ENCODE measurements around the gene MAPK8IP3.
"Not testable (repeated sequence)": the region's sequence is repeated elsewhere in the genome, so short reads cannot be mapped to it uniquely, and the experiment has no call there.

MAPK8IP3 gene

GRCh38 chr16:1729026-1729425 is 23.0 kb downstream of the MAPK8IP3 start:
- Histone ChIP-seq H3K4me1 (no peaks in the 10 kb centered on the region), H3K27me3 (no peaks in the 10 kb centered on the region), H3K4me3 (ENCODE audit: low read depth, low read length) (no peak overlapping the region), H3K36me3 (peaks cover 41% of the 10 kb centered on the region), H3K9me3 (no peaks in the 10 kb centered on the region)
- DNase-seq: no peak
- TF ChIP-seq, protein P1, sequence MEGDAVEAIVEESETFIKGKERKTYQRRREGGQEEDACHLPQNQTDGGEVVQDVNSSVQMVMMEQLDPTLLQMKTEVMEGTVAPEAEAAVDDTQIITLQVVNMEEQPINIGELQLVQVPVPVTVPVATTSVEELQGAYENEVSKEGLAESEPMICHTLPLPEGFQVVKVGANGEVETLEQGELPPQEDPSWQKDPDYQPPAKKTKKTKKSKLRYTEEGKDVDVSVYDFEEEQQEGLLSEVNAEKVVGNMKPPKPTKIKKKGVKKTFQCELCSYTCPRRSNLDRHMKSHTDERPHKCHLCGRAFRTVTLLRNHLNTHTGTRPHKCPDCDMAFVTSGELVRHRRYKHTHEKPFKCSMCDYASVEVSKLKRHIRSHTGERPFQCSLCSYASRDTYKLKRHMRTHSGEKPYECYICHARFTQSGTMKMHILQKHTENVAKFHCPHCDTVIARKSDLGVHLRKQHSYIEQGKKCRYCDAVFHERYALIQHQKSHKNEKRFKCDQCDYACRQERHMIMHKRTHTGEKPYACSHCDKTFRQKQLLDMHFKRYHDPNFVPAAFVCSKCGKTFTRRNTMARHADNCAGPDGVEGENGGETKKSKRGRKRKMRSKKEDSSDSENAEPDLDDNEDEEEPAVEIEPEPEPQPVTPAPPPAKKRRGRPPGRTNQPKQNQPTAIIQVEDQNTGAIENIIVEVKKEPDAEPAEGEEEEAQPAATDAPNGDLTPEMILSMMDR (IDR thresholded peaks at IDR 0.05; ENCODE audit: low read depth, low read length): no peak

- Histone ChIP-seq H3K27me3 (no peaks in the 10 kb centered on the region), H3K36me3 (peaks cover 43% of the 10 kb centered on the region), H3K9me3 (no peaks in the 10 kb centered on the region), H3K4me3 (ENCODE audit: low read depth, low read length) (no peak overlapping the region), H3K4me1 (no peaks in the 10 kb centered on the region)
- TF ChIP-seq, protein P1 (IDR thresholded peaks at IDR 0.05; ENCODE audit: low read depth, low read length): no peak
- no peak for DNase-seq
These were observed 23.4 kb downstream of the MAPK8IP3 start for GRCh38 chr16:1729445-1729844.

- H3K36me3 ChIP-seq: peaks cover 40% of the 10 kb centered on the region
- DNase-seq: no peak
- H3K4me3 ChIP-seq (ENCODE audit: low read depth, low read length): no peak overlapping the region
- peaks cover 4% of the 10 kb centered on the region; the same call in 1 of the 2 replicates for H3K9me3 ChIP-seq
- H3K4me1 ChIP-seq: no peaks in the 10 kb centered on the region
- H3K27me3 ChIP-seq: no peaks in the 10 kb centered on the region
- TF ChIP-seq, protein P1 (IDR thresholded peaks at IDR 0.05; ENCODE audit: low read depth, low read length): no peak
These were observed 25.1 kb downstream of the MAPK8IP3 start for GRCh38 chr16:1731073-1731472.

DNA sequence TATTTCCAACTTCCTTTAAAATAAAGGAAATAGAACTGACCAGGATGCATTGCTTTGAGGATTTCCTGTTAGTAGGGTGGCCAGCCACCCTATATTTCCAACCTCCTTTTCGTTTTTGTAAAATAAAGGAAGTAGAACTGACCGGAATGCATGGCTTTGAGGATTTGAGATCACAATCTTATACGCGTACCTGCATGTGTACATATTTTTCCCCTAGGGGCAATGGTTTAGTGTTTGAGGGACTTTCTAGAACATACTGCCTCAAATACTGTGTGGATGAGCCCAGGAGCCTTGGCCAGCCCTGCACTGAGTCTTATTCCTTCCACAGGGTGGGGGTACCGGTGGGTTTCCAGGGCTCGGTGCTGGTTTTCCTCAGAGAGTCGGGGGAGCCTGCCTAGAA is 25.6 kb downstream of the MAPK8IP3 start:
- Histone ChIP-seq H3K9me3 (peaks cover 4% of the 10 kb centered on the region; the same call in 1 of the 2 replicates), H3K4me1 (no peaks in the 10 kb centered on the region), H3K4me3 (ENCODE audit: low read depth, low read length) (no peak overlapping the region), H3K27me3 (no peaks in the 10 kb centered on the region), H3K36me3 (peaks cover 37% of the 10 kb centered on the region)
- no peak for DNase-seq
- TF ChIP-seq, protein P1 (IDR thresholded peaks at IDR 0.05; ENCODE audit: low read depth, low read length): no peak

- Histone ChIP-seq H3K27me3 (no peaks in the 10 kb centered on the region), H3K9me3 (peaks cover 4% of the 10 kb centered on the region; the same call in 1 of the 2 replicates), H3K4me1 (no peaks in the 10 kb centered on the region), H3K36me3 (peaks cover 37% of the 10 kb centered on the region), H3K4me3 (ENCODE audit: low read depth, low read length) (no peak overlapping the region)
- TF ChIP-seq, protein P1 (IDR thresholded peaks at IDR 0.05; ENCODE audit: low read depth, low read length): no peak
- DNase-seq: no peak
These were observed 26.1 kb downstream of the MAPK8IP3 start for GRCh38 chr16:1732071-1732470.

DNA sequence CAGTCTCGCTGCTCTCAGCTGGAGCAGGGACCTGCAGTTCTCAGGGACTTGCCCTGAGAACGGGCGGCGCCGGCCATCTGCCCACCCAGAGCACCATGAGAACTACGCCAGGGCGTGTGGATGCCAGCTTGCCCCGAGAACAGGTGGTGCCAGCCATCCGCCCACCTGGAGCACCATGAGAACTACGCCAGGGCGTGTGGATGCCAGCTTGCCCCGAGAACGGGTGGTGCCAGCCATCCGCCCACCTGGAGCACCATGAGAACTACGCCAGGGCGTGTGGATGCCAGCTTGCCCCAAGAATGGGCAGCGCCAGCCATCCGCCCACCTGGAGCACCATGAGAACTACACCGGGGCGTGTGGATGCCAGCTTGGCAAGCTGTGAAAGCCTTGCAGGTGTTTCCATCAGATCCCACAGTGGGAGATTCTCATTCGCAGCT is 26.6 kb downstream of the MAPK8IP3 start:
- peaks cover 37% of the 10 kb centered on the region for H3K36me3 ChIP-seq
- DNase-seq, H3K27me3 ChIP-seq: not testable (repeated sequence)

GRCh38 chr16:1734123-1734522 is 28.1 kb downstream of the MAPK8IP3 start:
- H3K27me3 ChIP-seq: no peaks in the 10 kb centered on the region
- TF ChIP-seq, protein P1 (IDR thresholded peaks at IDR 0.05; ENCODE audit: low read depth, low read length): no peak
- no peak overlapping the region for H3K4me3 ChIP-seq (ENCODE audit: low read depth, low read length)
- no peak for DNase-seq
- peaks cover 30% of the 10 kb centered on the region for H3K36me3 ChIP-seq
- H3K9me3 ChIP-seq: peaks cover 4% of the 10 kb centered on the region; the same call in 1 of the 2 replicates
- H3K4me1 ChIP-seq: no peaks in the 10 kb centered on the region

More for the DNA sequence above, 26.6 kb downstream of the MAPK8IP3 start:
- not testable (repeated sequence) for H3K9me3 ChIP-seq; H3K4me1 ChIP-seq; H3K4me3 ChIP-seq (ENCODE audit: low read depth, low read length)
